VCaP (cell line): ENCODE results near the gene C20orf144.

Experiments used
- H3K27ac ChIP-seq: fragments of 450-650 bp; 2 replicates; pipeline ENCODE4 v1.5.1; 2017
- TF ChIP-seq, protein P1 (sequence below): fragments of 450-650 bp; conservative IDR thresholded peaks from 2 replicates; pipeline ENCODE4 v1.5.1; 2017; ENCODE audit warnings: mild to moderate bottlenecking, moderate library complexity

Gene C20orf144

GRCh38 chr20:33660035-33660684 lies 2.0 kb upstream of the C20orf144 start:
- TF ChIP-seq, protein P1, sequence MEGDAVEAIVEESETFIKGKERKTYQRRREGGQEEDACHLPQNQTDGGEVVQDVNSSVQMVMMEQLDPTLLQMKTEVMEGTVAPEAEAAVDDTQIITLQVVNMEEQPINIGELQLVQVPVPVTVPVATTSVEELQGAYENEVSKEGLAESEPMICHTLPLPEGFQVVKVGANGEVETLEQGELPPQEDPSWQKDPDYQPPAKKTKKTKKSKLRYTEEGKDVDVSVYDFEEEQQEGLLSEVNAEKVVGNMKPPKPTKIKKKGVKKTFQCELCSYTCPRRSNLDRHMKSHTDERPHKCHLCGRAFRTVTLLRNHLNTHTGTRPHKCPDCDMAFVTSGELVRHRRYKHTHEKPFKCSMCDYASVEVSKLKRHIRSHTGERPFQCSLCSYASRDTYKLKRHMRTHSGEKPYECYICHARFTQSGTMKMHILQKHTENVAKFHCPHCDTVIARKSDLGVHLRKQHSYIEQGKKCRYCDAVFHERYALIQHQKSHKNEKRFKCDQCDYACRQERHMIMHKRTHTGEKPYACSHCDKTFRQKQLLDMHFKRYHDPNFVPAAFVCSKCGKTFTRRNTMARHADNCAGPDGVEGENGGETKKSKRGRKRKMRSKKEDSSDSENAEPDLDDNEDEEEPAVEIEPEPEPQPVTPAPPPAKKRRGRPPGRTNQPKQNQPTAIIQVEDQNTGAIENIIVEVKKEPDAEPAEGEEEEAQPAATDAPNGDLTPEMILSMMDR: no peak
- H3K27ac ChIP-seq: no peak overlapping the region

GRCh38 chr20:33660685-33661058 lies 1.5 kb upstream of the C20orf144 start:
- TF ChIP-seq, protein P1: no peak
- no peak overlapping the region; the same call in 1 of the 2 replicates for H3K27ac ChIP-seq

DNA sequence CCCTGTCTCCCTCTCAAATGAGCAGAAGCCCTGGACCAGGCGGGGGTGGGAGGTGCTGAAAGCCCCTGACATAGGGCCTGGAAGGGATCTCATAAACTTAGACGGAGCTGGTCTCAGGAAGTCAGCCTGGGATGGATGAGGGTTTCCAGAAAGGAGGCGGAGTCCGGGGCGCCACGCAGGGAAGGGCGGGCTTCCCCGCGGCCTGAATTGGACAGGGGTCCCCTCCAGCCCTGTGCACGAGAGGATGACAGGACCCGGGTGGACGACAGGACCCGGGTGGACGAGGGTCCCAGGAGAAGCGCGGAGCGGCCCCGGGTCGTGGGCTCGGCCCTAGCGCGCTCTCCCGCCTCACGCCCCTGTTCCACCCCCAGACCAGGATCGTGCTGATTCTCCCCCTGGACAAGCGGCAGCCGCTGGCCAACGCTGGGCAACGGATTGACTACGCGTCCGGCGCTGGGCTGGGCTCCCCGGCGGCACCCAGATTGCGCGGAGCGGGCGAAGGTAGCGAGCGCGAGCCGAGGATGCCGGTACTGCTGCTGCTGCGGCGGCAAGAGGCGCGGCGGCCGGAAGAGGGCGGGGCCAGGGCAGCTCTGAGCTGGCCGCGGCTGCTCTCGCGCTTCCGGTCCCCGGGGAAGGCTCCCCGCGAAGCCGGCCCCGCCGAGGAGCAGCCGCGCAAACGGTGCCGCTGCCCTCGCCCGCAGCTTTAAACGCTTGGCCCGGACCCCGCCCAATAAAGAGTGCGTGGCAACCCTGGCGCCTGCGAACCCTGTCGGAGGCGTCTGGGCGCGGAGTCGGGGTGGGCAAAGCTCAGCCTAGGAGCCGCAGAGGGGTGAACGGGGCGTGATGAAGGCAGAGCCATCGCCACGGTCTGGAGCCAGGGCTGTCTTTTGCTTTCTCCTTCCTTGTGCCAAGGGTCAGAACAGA lies 1.3 kb downstream of the C20orf144 start:
- peak overlapping the region; percentile 98 for H3K27ac ChIP-seq
- TF ChIP-seq, protein P1: no peak

- TF ChIP-seq, protein P1: no peak
- peak overlapping the region; percentile 98 for H3K27ac ChIP-seq
Measured at GRCh38 chr20:33664085-33664761, 2.1 kb downstream of the C20orf144 start.

DNA sequence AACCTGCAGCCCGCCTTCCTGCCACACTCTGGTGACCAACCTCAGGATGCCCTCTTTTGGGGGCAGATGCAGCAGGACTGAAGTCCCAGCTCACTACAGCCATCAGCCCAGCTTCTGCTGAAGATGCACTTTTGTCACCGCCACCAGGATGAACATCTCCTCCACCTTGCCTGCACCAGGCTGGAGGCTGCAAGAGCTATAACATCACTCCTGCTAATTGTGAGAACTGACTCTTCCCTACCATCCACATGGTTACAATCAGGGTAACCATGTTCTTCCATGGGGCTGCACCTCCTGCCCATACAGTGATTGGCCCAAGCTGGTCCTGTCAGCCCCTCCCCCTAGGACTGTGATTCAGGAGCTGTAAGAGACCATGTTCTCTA lies 2.6 kb downstream of the C20orf144 start:
- TF ChIP-seq, protein P1: no peak
- H3K27ac ChIP-seq: peak overlapping the region; percentile 98

- H3K27ac ChIP-seq: peak within 1 kb of the TSS; percentile 98
- TF ChIP-seq, protein P1: peak; percentile 54
Measured at GRCh38 chr20:33666293-33667244, 4.4 kb downstream of the C20orf144 start, which contains the start of gene ACTL10. Gene ACTL10, plus strand, starts transcription at chr20:33666943. Its CDS starts 555 bp downstream, at chr20:33667498.
